ENCODE data around the gene DENND1C. TPM values are rescaled to one million over a fixed set of nuclear protein-coding genes. Genes with fewer than 3 reads are reported as not detected.

The DENND1C gene
- total and polyA plus RNA-seq, 9 of the 15 experiments (the other 6 are each of a cell fraction or from before 2014, with no cell fraction given) = 0.03 to 1.2 (median 0.32) TPM; not detected in 1

DNA sequence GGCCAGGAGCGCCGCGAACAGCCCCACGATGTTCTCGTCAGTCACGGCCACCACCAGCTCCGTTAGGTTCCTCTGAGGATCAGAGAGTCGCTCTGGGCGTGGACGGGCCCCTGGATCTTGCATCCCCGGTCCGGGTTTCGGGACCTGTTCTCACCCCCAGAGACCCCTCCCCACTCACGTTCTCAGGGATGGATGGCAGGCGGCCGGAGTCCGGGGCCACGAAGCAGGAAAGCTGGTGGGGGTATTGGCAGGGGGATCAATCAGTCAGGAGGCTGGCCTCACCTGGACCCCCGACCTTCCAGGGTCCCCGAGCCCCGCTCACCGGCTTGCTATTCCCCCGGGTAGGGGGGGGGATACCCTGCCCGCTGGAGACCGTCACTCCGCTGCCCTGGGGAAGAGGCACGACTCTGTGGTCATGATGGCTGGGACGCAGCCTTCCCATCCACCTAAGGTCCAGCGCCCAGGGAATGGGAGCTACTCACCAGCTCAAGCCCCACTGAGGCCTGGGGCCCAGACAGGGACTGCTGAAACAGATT lies 4.6 kb downstream of the DENND1C start:
- Histone ChIP-seq H3K9me1 (ENCODE audit: control insufficient read depth, insufficient read depth, low read length) (no peaks in the 10 kb centered on the region), H3K4me3 (no peak overlapping the region), H3K36me3 (ENCODE audit: control insufficient read depth, insufficient read depth, low read length) (no peaks in the 10 kb centered on the region), H2AFZ (ENCODE audit: low read depth, low read length) (no peak overlapping the region; the same call in 1 of the 2 replicates), H3K9ac (ENCODE audit: insufficient read depth in 1 of 2, low read depth in 2 of 2, low read length in 2 of 2) (no peak overlapping the region), H3K79me2 (ENCODE audit: control insufficient read depth, insufficient read depth, low read length) (no peaks in the 10 kb centered on the region), H3K4me1 (replicated peaks in 1 of 2; ENCODE audit: control insufficient read depth in 2 of 2, insufficient read depth in 2 of 2, low read length in 2 of 2) (peaks cover 6 to 32% of the 10 kb centered on the region in 2 experiments), H3K4me2 (ENCODE audit: insufficient read depth, low read length) (no peak overlapping the region), H3K27me3 (ENCODE audit: control insufficient read depth in 2 of 2, insufficient read depth in 2 of 2, low read length in 2 of 2) (no peaks in the 10 kb centered on the region), H3K27ac (ENCODE audit: extremely low read depth, low read depth, low read length) (no peak overlapping the region), H3K9me3 (replicated peaks; ENCODE audit: control insufficient read depth, insufficient read depth, low read depth, low read length) (0 out of 2 replicates have a peak, but pooled peaks cover 2% of the 10 kb centered on the region), H4K20me1 (replicated peaks; ENCODE audit: control insufficient read depth, insufficient read depth, low read length) (no peaks in the 10 kb centered on the region)
- ChIA-PET CTCF (ENCODE audit: low intra/inter-chr PET ratio) (no interaction called here), POLR2A (no interaction called here)
- no TSS peak for BruUV-seq (replicated peaks)
- in situ Hi-C loops (cut with MboI) (no loop called here), intact Hi-C loops (cut with micrococcal nuclease) (no loop called here)
- ATAC-seq (no peak), FAIRE-seq (no peak), DNase-seq (ENCODE audit: extremely low read depth in 1 of 4, low spot score in 3 of 4) (no peak)
- WGBS (ENCODE audit: insufficient coverage, low coverage, missing lambda C conversion rate) = 87% methylated on average over 29 of the region's 29 CpGs
- TF ChIP-seq ESRRA (IDR thresholded peaks at IDR 0.05; ENCODE audit: borderline replicate concordance, low read depth) = no peak
- TF ChIP-seq ZNF551 (CRISPR knock-in tag; IDR thresholded peaks at IDR 0.05) = no peak
- TF ChIP-seq, protein P1, sequence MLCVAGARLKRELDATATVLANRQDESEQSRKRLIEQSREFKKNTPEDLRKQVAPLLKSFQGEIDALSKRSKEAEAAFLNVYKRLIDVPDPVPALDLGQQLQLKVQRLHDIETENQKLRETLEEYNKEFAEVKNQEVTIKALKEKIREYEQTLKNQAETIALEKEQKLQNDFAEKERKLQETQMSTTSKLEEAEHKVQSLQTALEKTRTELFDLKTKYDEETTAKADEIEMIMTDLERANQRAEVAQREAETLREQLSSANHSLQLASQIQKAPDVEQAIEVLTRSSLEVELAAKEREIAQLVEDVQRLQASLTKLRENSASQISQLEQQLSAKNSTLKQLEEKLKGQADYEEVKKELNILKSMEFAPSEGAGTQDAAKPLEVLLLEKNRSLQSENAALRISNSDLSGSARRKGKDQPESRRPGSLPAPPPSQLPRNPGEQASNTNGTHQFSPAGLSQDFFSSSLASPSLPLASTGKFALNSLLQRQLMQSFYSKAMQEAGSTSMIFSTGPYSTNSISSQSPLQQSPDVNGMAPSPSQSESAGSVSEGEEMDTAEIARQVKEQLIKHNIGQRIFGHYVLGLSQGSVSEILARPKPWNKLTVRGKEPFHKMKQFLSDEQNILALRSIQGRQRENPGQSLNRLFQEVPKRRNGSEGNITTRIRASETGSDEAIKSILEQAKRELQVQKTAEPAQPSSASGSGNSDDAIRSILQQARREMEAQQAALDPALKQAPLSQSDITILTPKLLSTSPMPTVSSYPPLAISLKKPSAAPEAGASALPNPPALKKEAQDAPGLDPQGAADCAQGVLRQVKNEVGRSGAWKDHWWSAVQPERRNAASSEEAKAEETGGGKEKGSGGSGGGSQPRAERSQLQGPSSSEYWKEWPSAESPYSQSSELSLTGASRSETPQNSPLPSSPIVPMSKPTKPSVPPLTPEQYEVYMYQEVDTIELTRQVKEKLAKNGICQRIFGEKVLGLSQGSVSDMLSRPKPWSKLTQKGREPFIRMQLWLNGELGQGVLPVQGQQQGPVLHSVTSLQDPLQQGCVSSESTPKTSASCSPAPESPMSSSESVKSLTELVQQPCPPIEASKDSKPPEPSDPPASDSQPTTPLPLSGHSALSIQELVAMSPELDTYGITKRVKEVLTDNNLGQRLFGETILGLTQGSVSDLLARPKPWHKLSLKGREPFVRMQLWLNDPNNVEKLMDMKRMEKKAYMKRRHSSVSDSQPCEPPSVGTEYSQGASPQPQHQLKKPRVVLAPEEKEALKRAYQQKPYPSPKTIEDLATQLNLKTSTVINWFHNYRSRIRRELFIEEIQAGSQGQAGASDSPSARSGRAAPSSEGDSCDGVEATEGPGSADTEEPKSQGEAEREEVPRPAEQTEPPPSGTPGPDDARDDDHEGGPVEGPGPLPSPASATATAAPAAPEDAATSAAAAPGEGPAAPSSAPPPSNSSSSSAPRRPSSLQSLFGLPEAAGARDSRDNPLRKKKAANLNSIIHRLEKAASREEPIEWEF (CRISPR knock-in tag; IDR thresholded peaks at IDR 0.05) = no peak
- no peak for TF ChIP-seq ILF3 (IDR thresholded peaks at IDR 0.05; ENCODE audit: borderline replicate concordance)
- TF ChIP-seq CSDE1 (IDR thresholded peaks at IDR 0.05) = no peak
- TF ChIP-seq ZNF668 (CRISPR knock-in tag; IDR thresholded peaks at IDR 0.05) = no peak
- TF ChIP-seq FIP1L1 (IDR thresholded peaks at IDR 0.05; ENCODE audit: low read depth, low read length, poor library complexity, severe bottlenecking) = no peak
- no peak for TF ChIP-seq SIX5 (IDR thresholded peaks at IDR 0.05; ENCODE audit: borderline replicate concordance in 1 of 2, insufficient read depth in 1 of 2, low read depth in 1 of 2, low read length in 2 of 2)
- TF ChIP-seq HDAC3 (IDR thresholded peaks at IDR 0.05; ENCODE audit: borderline replicate concordance, partially characterized antibody) = no peak
- TF ChIP-seq DIDO1 (tag; IDR thresholded peaks at IDR 0.05; ENCODE audit: low read depth) = no peak
- TF ChIP-seq ZBTB7A (IDR thresholded peaks at IDR 0.05; ENCODE audit: borderline replicate concordance, control insufficient read depth, low read depth, low read length) = no peak
- TF ChIP-seq, protein P2, sequence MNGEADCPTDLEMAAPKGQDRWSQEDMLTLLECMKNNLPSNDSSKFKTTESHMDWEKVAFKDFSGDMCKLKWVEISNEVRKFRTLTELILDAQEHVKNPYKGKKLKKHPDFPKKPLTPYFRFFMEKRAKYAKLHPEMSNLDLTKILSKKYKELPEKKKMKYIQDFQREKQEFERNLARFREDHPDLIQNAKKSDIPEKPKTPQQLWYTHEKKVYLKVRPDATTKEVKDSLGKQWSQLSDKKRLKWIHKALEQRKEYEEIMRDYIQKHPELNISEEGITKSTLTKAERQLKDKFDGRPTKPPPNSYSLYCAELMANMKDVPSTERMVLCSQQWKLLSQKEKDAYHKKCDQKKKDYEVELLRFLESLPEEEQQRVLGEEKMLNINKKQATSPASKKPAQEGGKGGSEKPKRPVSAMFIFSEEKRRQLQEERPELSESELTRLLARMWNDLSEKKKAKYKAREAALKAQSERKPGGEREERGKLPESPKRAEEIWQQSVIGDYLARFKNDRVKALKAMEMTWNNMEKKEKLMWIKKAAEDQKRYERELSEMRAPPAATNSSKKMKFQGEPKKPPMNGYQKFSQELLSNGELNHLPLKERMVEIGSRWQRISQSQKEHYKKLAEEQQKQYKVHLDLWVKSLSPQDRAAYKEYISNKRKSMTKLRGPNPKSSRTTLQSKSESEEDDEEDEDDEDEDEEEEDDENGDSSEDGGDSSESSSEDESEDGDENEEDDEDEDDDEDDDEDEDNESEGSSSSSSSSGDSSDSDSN (IDR thresholded peaks at IDR 0.05; ENCODE audit: borderline replicate concordance in 1 of 2, low read depth in 2 of 2, low read length in 2 of 2) = no peak
- TF ChIP-seq, protein P3, sequence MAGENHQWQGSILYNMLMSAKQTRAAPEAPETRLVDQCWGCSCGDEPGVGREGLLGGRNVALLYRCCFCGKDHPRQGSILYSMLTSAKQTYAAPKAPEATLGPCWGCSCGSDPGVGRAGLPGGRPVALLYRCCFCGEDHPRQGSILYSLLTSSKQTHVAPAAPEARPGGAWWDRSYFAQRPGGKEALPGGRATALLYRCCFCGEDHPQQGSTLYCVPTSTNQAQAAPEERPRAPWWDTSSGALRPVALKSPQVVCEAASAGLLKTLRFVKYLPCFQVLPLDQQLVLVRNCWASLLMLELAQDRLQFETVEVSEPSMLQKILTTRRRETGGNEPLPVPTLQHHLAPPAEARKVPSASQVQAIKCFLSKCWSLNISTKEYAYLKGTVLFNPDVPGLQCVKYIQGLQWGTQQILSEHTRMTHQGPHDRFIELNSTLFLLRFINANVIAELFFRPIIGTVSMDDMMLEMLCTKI (IDR thresholded peaks at IDR 0.05; ENCODE audit: partially characterized antibody) = no peak

Data from K562 (cell line).